ENCODE measurements around the gene BDKRB1.

- TF ChIP-seq POLR2A (IDR thresholded peaks at IDR 0.05; ENCODE audit: low read depth, low read length) (no peak), SPI1 (IDR thresholded peaks at IDR 0.05; ENCODE audit: low read depth, low read length) (no peak), TAF1 (IDR thresholded peaks at IDR 0.05; ENCODE audit: low read depth, low read length) (no peak), POLR2AphosphoS5 (IDR thresholded peaks at IDR 0.05; ENCODE audit: low read depth, low read length) (no peak), POU2F2 (IDR thresholded peaks at IDR 0.05; ENCODE audit: low read depth, low read length) (no peak)
These were observed 34.2 kb upstream of the BDKRB1 start for GRCh38 chr14:96221841-96222240.

Data from GM12891 (cell line).